Measurements from ENCODE around the gene MSANTD1. TPM values are rescaled to one million over a fixed set of nuclear protein-coding genes. Genes with fewer than 3 reads are reported as not detected.

MSANTD1 gene
- total and polyA plus RNA-seq, 10 of the 15 experiments (the other 5 are each of a cell fraction or from before 2014, with no cell fraction given): 0.07 to 0.87 (median 0.22) TPM; not detected in 2

GRCh38 chr4:3248178-3248480 lies 830 bp upstream of the MSANTD1 start (continued):
- TF ChIP-seq PBX3 (IDR thresholded peaks at IDR 0.05; ENCODE audit: insufficient replicate concordance, low read depth, low read length): no peak
- no peak for TF ChIP-seq HDAC6 (IDR thresholded peaks at IDR 0.05; ENCODE audit: unreplicated experiment)
- TF ChIP-seq IRF3 (IDR thresholded peaks at IDR 0.05): no peak
- TF ChIP-seq GABPA (IDR thresholded peaks at IDR 0.05; ENCODE audit: low read depth): no peak
- TF ChIP-seq CBX3 (IDR thresholded peaks at IDR 0.05; ENCODE audit: borderline replicate concordance, low read depth): no peak

- Histone ChIP-seq H3K27me3 (replicated peaks in 1 of 2; ENCODE audit: control insufficient read depth in 2 of 2, insufficient read depth in 2 of 2, low read length in 1 of 2) (no peaks in the 10 kb centered on the region), H3K9me3 (replicated peaks; ENCODE audit: control insufficient read depth, insufficient read depth, low read length) (no peaks in the 10 kb centered on the region), H3K4me2 (ENCODE audit: control insufficient read depth, insufficient read depth) (no peak overlapping the region), H4K20me1 (ENCODE audit: control insufficient read depth, insufficient read depth) (no peaks in the 10 kb centered on the region), H3K27ac (ENCODE audit: control insufficient read depth, insufficient read depth) (no peak overlapping the region), H3K9ac (ENCODE audit: control insufficient read depth, insufficient read depth, low read length) (no peak overlapping the region), H2AFZ (ENCODE audit: control insufficient read depth, low read depth, low read length) (no peak overlapping the region), H3K4me3 (no peak overlapping the region), H3K79me2 (ENCODE audit: control insufficient read depth, insufficient read depth, low read length) (no peaks in the 10 kb centered on the region), H3K36me3 (ENCODE audit: control insufficient read depth in 2 of 2, insufficient read depth in 2 of 2, low read length in 1 of 2) (no peaks in the 10 kb centered on the region), H3K4me1 (ENCODE audit: control insufficient read depth, insufficient read depth, low read length) (no peaks in the 10 kb centered on the region)
- CTCF ChIA-PET: no interaction called here
- DNase-seq (ENCODE audit: low read depth, low spot score) (no peak), ATAC-seq (no peak), FAIRE-seq (no peak)
- TF ChIP-seq SRF (IDR thresholded peaks at IDR 0.05; ENCODE audit: low read depth in 2 of 2, low read length in 2 of 2) (no peak), ZZZ3 (IDR thresholded peaks at IDR 0.05; ENCODE audit: control insufficient read depth, insufficient read length, low read depth) (no peak), EP300 (IDR thresholded peaks at IDR 0.05; ENCODE audit: borderline replicate concordance in 1 of 2, control insufficient read depth in 1 of 2, low read depth in 2 of 2, low read length in 2 of 2) (no peak), HDGF (IDR thresholded peaks at IDR 0.05) (no peak), ZBED1 (IDR thresholded peaks at IDR 0.05; ENCODE audit: borderline replicate concordance) (no peak), NR2C1 (IDR thresholded peaks at IDR 0.05) (no peak), IKZF2 (IDR thresholded peaks at IDR 0.05) (no peak), SMAD5 (IDR thresholded peaks at IDR 0.05; ENCODE audit: low read depth) (no peak)
- SMC1A ChIA-PET (ENCODE audit: uncharacterized antibody, unreplicated experiment): no interaction called here
- RAD21 ChIA-PET (ENCODE audit: unreplicated experiment): no interaction called here
- in situ Hi-C loops (cut with MboI) (no loop called here), intact Hi-C loops (cut with micrococcal nuclease; ENCODE audit: unreplicated experiment) (no loop called here)
- WGBS (ENCODE audit: insufficient coverage, insufficient replicate concordance, low lambda C conversion rate, missing lambda C conversion rate): 81% methylated on average over 17 of the region's 20 CpGs
- POLR2A ChIA-PET: no interaction called here
- no TSS peak for BruUV-seq (replicated peaks)
Observed at GRCh38 chr4:3249711-3250437, 915 bp downstream of the MSANTD1 start.
